Fibroblast of the aortic adventitia (primary cell): ENCODE results near the gene ARHGAP26. TPM values are rescaled to one million over a fixed set of nuclear protein-coding genes. Genes with fewer than 3 reads are reported as not detected.

Experiments
- DNase-seq: peaks from one replicate; pipeline ENCODE4 v3.0.0-alpha.2; 2010; ENCODE audit warnings: low read depth
- H3K4me3 ChIP-seq: 2 replicates; pipeline ENCODE4 v1.5.1; 2011; ENCODE audit warnings: low read depth, mild to moderate bottlenecking, control low read depth, low read length, moderate library complexity
- total RNA-seq: library from RNA; depleted of rRNA; stranded (reverse); fragments of >200 nt; gene quantifications from 2 replicates; pipeline ENCODE4 v1.2.3, GENCODE V29; 2012; ENCODE audit warnings: low replicate concordance
- TF ChIP-seq, protein P1 (sequence below): IDR thresholded peaks from 2 replicates; pipeline ENCODE4 v1.5.1; 2011; ENCODE audit warnings: mild to moderate bottlenecking, low read length, control low read depth, inconsistent platforms; ENCODE audit not compliant: insufficient read depth

The ARHGAP26 gene
- total RNA-seq, 1 donor: 9.0 TPM

DNA sequence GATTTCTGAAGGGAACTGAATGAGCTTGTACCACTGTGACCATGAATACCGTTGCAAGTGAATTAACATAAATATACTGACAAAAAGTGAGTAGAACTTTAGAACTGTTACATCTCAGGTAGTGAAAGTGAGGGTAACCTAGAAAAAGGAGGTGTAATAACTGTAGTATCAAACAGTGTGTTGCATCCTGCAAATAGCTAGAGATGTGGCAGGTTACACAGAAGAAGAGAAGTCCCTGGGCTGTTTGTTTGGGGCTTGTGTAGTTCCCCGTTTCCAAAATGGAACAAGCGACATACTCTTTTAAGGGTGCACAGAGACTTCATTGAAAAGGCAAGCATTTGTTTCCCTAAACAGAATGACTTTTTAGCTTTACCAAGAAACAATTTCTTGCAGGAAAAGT lies 418.5 kb downstream of the ARHGAP26 start:
- TF ChIP-seq, protein P1, sequence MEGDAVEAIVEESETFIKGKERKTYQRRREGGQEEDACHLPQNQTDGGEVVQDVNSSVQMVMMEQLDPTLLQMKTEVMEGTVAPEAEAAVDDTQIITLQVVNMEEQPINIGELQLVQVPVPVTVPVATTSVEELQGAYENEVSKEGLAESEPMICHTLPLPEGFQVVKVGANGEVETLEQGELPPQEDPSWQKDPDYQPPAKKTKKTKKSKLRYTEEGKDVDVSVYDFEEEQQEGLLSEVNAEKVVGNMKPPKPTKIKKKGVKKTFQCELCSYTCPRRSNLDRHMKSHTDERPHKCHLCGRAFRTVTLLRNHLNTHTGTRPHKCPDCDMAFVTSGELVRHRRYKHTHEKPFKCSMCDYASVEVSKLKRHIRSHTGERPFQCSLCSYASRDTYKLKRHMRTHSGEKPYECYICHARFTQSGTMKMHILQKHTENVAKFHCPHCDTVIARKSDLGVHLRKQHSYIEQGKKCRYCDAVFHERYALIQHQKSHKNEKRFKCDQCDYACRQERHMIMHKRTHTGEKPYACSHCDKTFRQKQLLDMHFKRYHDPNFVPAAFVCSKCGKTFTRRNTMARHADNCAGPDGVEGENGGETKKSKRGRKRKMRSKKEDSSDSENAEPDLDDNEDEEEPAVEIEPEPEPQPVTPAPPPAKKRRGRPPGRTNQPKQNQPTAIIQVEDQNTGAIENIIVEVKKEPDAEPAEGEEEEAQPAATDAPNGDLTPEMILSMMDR: no peak
- H3K4me3 ChIP-seq: no peak overlapping the region
- no peak for DNase-seq

DNA sequence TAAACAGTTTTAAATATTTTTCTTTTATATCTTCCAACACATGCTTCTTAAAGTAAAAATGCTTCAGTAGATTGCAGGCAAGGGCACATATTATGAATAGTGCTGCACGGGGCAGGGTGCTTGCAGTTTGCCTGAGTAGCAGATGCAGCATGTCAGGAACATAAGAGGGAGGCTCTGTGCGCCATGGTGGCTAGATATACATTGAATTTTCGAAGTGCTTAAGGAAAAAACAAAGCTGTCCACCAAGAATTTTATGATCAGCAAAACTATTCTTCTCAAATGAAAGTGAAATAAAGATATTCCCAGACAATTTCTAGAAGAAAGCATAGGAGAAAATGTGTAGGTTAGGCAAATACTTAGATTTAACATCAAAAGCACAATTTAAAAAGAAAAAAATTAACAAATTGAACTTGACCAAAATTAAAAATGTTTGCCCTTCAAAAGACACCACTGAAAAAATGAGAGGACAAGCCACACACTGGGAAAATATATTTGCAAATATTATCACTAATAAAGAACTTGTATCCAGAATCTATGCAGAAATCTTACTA lies 420.2 kb downstream of the ARHGAP26 start:
- TF ChIP-seq, protein P1: no peak
- no peak overlapping the region for H3K4me3 ChIP-seq
- DNase-seq: no peak

DNA sequence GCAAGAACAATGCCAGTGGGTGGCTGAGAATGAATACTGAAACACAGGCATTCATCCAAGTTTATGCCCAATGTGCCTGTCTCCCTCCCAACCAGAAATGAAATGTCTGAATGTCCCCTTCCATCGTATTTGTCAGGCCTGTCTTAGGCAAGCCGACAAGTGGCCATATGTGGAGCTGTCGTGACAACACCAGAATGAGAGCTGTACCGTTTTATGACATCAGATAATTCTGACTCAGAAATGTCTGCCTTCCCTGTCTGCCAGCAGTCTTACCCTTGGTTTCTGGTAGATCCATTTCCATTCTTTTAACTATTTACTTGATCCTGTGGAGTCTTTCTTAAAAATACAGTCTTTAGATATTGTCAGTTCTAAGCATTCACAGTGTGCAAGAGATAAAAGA lies 421.5 kb downstream of the ARHGAP26 start:
- TF ChIP-seq, protein P1: no peak
- H3K4me3 ChIP-seq: no peak overlapping the region
- DNase-seq: no peak

DNA sequence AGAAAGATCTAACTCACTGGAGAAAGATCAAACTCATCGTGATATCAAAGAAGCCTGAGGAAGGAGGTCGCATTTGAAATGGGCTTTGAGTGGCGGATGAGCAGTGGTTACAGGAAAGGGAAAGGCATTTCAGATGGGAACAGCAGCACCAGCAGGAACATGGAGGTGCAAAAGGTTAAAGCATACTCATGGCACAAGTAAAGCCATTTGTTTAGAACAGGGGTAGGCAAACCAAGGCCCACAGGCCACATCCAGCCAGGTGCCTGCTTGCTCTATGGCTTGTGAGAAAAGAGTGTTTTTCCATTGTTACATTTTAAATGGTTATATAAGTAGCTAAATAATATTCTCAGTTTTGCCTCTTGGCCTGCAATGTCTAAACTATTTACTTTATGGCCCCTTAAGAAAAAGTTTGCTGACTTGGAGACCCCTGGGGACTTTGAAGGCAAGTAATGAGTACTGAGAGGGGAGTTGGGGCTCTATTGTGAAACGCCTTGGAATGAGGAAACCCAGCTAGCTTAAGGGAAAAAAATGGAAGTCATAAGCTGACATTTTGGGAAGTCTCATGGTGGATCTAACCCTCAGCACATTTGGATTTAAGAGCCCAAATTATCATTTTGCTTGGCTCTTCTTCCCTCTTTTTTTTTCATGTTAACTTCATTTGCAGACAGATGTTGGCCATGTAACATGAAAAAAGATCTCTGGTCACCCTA lies 422.2 kb downstream of the ARHGAP26 start:
- DNase-seq: no peak
- TF ChIP-seq, protein P1: no peak
- no peak overlapping the region for H3K4me3 ChIP-seq

DNA sequence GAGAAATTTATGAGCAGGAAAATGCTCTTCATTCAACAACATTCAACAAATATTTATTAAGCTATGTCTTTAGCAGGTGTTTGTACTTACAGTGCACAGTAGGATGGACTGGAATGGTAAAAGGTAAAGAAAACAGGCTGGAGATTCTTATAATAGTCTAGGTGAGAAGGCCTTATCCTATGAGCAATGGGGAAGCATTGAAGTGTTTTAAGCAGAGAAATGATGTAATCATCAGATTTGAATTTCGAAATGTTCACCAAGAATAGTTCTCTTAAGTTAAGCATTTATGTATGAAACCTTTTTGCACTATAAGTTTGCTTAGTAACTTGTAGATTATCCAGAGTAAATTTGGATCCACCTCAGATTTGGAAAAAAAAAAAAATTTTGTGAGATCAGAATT lies 424.0 kb downstream of the ARHGAP26 start:
- peak; percentile 54 for DNase-seq
- no peak overlapping the region for H3K4me3 ChIP-seq
- TF ChIP-seq, protein P1: no peak

DNA sequence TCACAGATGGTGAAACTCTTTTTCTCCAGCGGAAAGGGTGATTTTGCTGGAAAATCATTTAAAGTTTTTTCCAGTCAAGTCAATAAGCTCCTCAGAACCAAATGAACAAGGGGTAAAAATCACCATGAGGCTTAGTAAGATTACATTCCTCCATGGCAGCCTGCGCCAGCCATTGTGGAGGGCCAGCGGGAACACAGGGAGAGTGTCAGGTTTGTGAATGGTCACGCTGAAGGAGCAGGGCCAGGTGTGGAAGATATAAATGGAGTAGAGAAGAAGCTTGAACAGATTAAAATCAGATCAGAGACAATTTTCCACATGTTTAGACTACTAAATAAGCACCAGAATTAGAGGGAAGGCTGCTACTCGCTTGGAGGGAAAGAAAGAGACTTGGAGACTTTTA lies 424.5 kb downstream of the ARHGAP26 start:
- H3K4me3 ChIP-seq: no peak overlapping the region
- TF ChIP-seq, protein P1: no peak
- no peak for DNase-seq
